Immature natural killer cell (primary cell): ENCODE data around the gene SGMS1. TPM values are rescaled to one million over a fixed set of nuclear protein-coding genes. Genes with fewer than 3 reads are reported as not detected.
A peak's percentile ranks its signal among the peaks of the same experiment; 100 is the strongest.
"Not testable (repeated sequence)": the region's sequence is repeated elsewhere in the genome, so short reads cannot be mapped to it uniquely, and the experiment has no call there.

Experiments
- DNase-seq, 3 donors: peaks; one replicate each; pipeline ENCODE4 v3.0.0; 2022; ENCODE audit warnings: mixed read lengths in 1 of 3
- H3K27ac Mint-ChIP-seq, 6 donors: one replicate each; pipeline ENCODE4 v1.8.0; 2020; ENCODE audit warnings: mixed read lengths in 6 of 6, mild to moderate bottlenecking in 5 of 6, inconsistent platforms in 4 of 6, moderate library complexity in 3 of 6
- H3K27me3 Mint-ChIP-seq, 3 donors: one replicate each; pipeline ENCODE4 v1.8.0; 2020 to 2021; ENCODE audit warnings: low read depth in 3 of 3, mild to moderate bottlenecking in 3 of 3, mixed read lengths in 3 of 3, moderate library complexity in 3 of 3, inconsistent platforms in 1 of 3
- H3K36me3 Mint-ChIP-seq, 3 donors: one replicate each; pipeline ENCODE4 v1.8.0; 2020; ENCODE audit warnings: mixed read lengths in 3 of 3, inconsistent platforms in 2 of 3, mild to moderate bottlenecking in 2 of 3
- H3K4me1 Mint-ChIP-seq, 2 donors: one replicate each; pipeline ENCODE4 v1.8.0; 2020; ENCODE audit warnings: inconsistent platforms in 2 of 2, mild to moderate bottlenecking in 2 of 2, mixed read lengths in 2 of 2, moderate library complexity in 1 of 2
- H3K4me3 Mint-ChIP-seq, 5 donors: one replicate each; pipeline ENCODE4 v1.8.0; 2020; ENCODE audit warnings: mild to moderate bottlenecking in 5 of 5, mixed read lengths in 5 of 5, inconsistent platforms in 3 of 5, moderate library complexity in 3 of 5
- H3K9me3 Mint-ChIP-seq, 6 donors: one replicate each; pipeline ENCODE4 v1.8.0; 2020; ENCODE audit warnings: mild to moderate bottlenecking in 6 of 6, mixed read lengths in 6 of 6, inconsistent platforms in 4 of 6, moderate library complexity in 3 of 6
- polyA plus RNA-seq, 3 donors: library from polyadenylated mRNA; unstranded; fragments of 300-500 nt; fragmentation: Illumina TruSeq; gene quantifications; one replicate each; pipeline ENCODE4 v1.2.3, GENCODE V29; 2021

The SGMS1 gene
- polyA plus RNA-seq, 3 donors from 2014 or later: 9.2 to 13.3 (median 11.8) TPM

GRCh38 chr10:50280049-50280841, 343.5 kb downstream of the SGMS1 start:
- Mint-ChIP-seq H3K27ac (no peak overlapping the region), H3K9me3 (no peaks in the 10 kb centered on the region), H3K4me1 (no peaks in the 10 kb centered on the region), H3K4me3 (no peak overlapping the region), H3K36me3 (no peaks in the 10 kb centered on the region), H3K27me3 (peaks cover 9 to 18% (median 12%) of the 10 kb centered on the region in 3 donors)
- no peak for DNase-seq

- H3K4me1 Mint-ChIP-seq: no peaks in the 10 kb centered on the region
- no peak for DNase-seq
Observed at GRCh38 chr10:50279489-50279888, 344.3 kb downstream of the SGMS1 start.

GRCh38 chr10:50275650-50276235, 348.0 kb downstream of the SGMS1 start:
- H3K4me1 Mint-ChIP-seq: no peaks in the 10 kb centered on the region
- no peaks in the 10 kb centered on the region for H3K36me3 Mint-ChIP-seq
- H3K9me3 Mint-ChIP-seq: peaks cover 0 to 1% (median 0%) of the 10 kb centered on the region in 6 donors
- H3K27ac Mint-ChIP-seq: no peak overlapping the region
- H3K4me3 Mint-ChIP-seq: no peak overlapping the region
- DNase-seq: no peak
- peaks cover 3 to 6% (median 4%) of the 10 kb centered on the region in 3 donors for H3K27me3 Mint-ChIP-seq

More at GRCh38 chr10:50279489-50279888, 344.3 kb downstream of the SGMS1 start:
- H3K27ac Mint-ChIP-seq: no peak overlapping the region
- H3K4me3 Mint-ChIP-seq: no peak overlapping the region
- H3K27me3 Mint-ChIP-seq: peaks cover 9 to 18% (median 12%) of the 10 kb centered on the region in 3 donors
- no peaks in the 10 kb centered on the region for H3K36me3 Mint-ChIP-seq
- no peaks in the 10 kb centered on the region for H3K9me3 Mint-ChIP-seq

GRCh38 chr10:50272531-50272930, 351.2 kb downstream of the SGMS1 start:
- H3K27ac Mint-ChIP-seq: no peak overlapping the region
- H3K9me3 Mint-ChIP-seq: peaks cover 0 to 1% (median 0%) of the 10 kb centered on the region in 6 donors
- no peaks in the 10 kb centered on the region for H3K36me3 Mint-ChIP-seq
- DNase-seq: no peak
- H3K4me1 Mint-ChIP-seq: no peaks in the 10 kb centered on the region
- H3K4me3 Mint-ChIP-seq: no peak overlapping the region
- H3K27me3 Mint-ChIP-seq: peaks cover 5 to 7% (median 6%) of the 10 kb centered on the region in 3 donors

GRCh38 chr10:50271564-50272250, 352.0 kb downstream of the SGMS1 start:
- no peaks in the 10 kb centered on the region for H3K36me3 Mint-ChIP-seq
- no peak overlapping the region for H3K27ac Mint-ChIP-seq
- no peaks in the 10 kb centered on the region for H3K4me1 Mint-ChIP-seq
- H3K4me3 Mint-ChIP-seq: no peak overlapping the region
- no peak for DNase-seq
- H3K9me3 Mint-ChIP-seq: peaks cover 0 to 3% (median 0%) of the 10 kb centered on the region in 6 donors
- peaks cover 2 to 7% (median 6%) of the 10 kb centered on the region in 3 donors for H3K27me3 Mint-ChIP-seq

GRCh38 chr10:50267877-50268276, 355.9 kb downstream of the SGMS1 start:
- not testable (repeated sequence) for H3K27me3 Mint-ChIP-seq, H3K27ac Mint-ChIP-seq, H3K36me3 Mint-ChIP-seq, H3K4me1 Mint-ChIP-seq, H3K9me3 Mint-ChIP-seq, H3K4me3 Mint-ChIP-seq, DNase-seq

- not testable (repeated sequence) for H3K4me3 Mint-ChIP-seq, H3K36me3 Mint-ChIP-seq, DNase-seq, H3K9me3 Mint-ChIP-seq, H3K27ac Mint-ChIP-seq, H3K27me3 Mint-ChIP-seq
- peaks cover 4 to 16% of the 10 kb centered on the region in 2 donors for H3K4me1 Mint-ChIP-seq
Observed at GRCh38 chr10:50262625-50263024, 361.1 kb downstream of the SGMS1 start.

- peaks cover 2 to 9% (median 2%) of the 10 kb centered on the region in 3 donors for H3K27me3 Mint-ChIP-seq
- peaks cover 4 to 16% of the 10 kb centered on the region in 2 donors for H3K4me1 Mint-ChIP-seq
- H3K27ac Mint-ChIP-seq: no peak overlapping the region
- no peaks in the 10 kb centered on the region for H3K36me3 Mint-ChIP-seq
- peak; percentile 3 to 10 (median 6) for DNase-seq
- H3K9me3 Mint-ChIP-seq: no peaks in the 10 kb centered on the region
- no peak overlapping the region for H3K4me3 Mint-ChIP-seq
Observed at GRCh38 chr10:50260791-50261281, 362.9 kb downstream of the SGMS1 start.

Other genes starting within 250 kb of the SGMS1 start
- 1 to 10 TPM in 1 of 3 donors, under 1 TPM in 2; 0.28 to 2.3 (median 0.82) TPM for gene ASAH2B, start 116.0 kb upstream of the SGMS1 start, polyA plus RNA-seq